Hematopoietic multipotent progenitor cell (in vitro differentiated cells): ENCODE data around the gene DPF3. TPM values are rescaled to one million over a fixed set of nuclear protein-coding genes. Genes with fewer than 3 reads are reported as not detected.
A peak's percentile ranks its signal among the peaks of the same experiment; 100 is the strongest.
"Not testable (repeated sequence)": the region's sequence is repeated elsewhere in the genome, so short reads cannot be mapped to it uniquely, and the experiment has no call there.

Experiments used
- DNase-seq, 3 donors: peaks; one replicate each; pipeline ENCODE4 v3.0.0-alpha.2; 2011 to 2015; ENCODE audit warnings: low read depth in 2 of 3, low spot score in 2 of 3
- total RNA-seq: library from RNA; depleted of rRNA; stranded (reverse); fragments of >200 nt; gene quantifications from one replicate; pipeline ENCODE4 v1.2.3, GENCODE V29; 2012

Gene DPF3
- total RNA-seq, 1 donor, result under 0.01 TPM

DNA sequence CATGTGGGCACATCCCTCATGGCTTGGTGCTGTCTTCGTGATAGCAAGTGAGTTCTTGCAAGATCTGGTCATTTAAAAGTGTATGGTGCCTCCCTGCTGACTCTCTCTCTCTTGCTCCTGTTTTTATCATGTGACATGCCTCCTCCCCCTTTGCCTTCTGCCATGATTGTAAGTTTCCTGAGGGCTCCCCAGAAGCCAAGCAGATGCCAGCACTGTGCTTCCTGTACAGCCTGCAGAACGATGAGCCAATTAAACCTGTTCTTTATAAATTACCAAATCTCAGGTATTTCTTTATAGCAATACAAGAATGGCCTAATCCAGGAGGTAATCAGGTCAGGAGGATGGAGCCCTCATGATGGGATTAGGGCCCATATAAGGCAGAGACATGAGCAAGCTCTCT is 116.3 kb downstream of the DPF3 start:
- DNase-seq, result no peak

DNA sequence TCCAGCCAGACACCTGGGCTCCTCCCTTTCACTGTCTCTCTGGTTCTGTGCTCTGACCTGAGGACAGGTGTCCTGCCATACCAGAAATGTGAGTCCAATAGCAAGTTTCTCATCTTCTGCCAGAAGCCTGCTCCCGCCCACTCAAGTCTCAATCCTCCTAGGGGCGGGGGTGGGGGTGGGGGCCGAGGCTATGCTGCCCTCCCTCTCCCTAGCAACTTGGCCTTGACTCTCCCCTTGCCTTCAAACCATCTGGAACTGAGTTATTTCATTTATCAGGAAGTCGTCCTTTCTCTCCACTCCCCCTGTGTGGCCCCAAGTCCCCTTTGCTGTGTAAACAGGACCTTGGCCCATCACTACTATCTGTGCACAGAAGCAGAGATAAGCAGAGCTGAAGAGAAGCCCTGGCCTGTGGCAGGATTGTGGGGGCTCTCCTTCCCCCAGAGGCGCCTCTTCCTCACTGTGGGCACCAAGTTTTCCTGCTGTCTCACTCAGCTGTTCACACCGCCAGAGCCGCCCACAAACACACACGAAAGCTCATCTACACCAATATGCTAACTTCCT is 117.1 kb downstream of the DPF3 start:
- DNase-seq, result peak in 2 of 3 donors; percentile 10 to 40

DNA sequence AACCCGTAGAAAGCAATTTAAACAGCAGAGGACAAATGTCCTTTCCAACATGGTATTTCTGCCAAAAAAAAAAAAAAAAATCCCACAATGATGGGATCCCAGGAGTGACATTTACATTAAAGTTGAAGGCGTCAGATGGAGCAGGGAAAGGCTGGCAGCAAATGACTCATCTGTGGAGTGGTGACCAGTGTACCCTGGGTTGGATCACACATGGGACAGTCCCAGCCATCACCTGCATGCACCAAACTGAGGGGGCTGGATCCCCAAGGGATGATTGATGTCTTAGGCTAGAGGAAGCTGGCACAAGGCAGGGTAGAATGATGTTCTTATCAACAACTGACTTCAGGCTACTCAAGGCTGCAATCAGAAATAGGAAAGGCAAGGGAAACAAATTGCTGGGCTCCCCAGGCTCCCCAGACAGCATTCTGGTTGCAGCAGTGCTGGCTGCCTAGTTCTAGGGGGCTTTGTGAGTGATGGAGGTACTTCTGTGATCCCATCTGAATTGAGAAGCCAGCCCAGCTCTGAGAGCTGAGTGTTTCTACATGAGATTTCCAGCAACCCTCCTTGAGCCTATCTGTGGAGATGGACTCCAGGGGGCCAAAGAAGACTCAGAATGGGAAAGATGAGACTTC is 117.9 kb downstream of the DPF3 start:
- no peak for DNase-seq

DNA sequence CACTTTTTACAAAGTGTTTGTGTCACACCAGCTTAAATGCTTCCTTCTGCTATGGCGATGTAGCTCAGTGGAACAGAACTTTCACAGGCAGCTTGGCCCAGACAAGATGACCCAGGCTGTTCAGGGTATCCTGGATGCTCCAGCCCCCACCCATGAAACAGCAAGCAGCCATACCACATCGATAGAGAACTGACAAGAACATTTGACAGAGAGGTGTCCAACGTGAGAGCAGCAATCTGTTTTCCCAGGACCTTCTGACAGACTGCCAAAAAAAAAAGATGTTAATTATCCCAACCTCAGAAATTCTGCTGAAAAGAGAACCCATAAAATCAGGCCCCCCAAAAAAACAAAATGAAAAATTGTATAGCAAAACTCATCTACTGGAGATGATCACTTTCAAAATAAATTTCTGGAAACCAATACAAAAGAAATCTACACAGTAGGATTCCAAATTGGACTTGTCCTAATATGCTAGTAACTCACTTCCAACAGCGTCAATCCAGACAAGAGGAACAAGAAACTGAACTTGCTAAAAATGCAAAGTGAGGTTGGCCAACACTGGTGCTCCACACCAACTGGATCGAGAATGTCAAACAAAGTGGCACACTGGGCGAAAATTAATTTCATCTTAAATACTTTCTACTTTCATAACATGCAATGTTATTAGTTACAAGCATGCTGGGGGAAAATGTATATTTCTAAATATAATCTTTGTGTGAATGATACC is 118.8 kb downstream of the DPF3 start:
- DNase-seq, result no peak

DNA sequence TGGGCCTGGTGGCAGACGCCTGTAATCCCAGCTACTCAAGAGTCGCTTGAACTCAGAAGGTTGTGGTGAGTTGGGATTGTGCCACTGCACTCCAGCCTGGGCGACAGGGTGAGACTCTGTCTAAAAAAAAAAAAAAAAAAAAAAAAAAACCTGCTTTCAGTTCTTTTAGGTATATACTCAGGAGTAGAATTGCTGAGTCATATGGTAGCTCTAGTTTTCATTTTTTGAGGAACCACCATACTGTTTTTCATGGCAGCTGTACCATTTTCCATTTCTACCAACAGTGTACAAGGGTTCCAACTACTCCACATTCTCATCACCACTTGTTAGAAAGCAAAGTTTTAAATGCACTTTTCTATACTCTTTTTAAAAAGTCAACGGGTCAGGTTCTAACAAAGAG is 119.8 kb downstream of the DPF3 start:
- DNase-seq, result no peak

DNA sequence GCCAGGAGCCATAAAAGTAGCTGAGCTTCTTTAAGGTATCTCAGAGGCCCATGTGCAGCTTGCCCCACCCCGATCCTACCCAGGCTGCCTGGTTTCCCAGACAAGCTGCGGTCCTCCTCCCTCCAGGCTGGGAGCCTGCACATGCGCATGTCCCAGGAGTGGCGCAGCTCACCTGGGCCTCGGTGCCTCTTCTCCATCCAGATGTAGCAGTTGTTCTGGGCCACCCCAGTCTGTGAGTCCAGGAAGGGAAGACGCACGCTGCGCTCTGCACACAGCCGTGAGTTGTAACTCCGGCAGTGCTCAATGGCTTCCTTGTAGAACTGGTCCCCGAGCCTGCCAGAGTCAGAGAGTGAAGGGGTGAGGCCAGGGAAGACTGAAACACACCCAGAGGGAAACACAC is 122.3 kb downstream of the DPF3 start:
- DNase-seq, result no peak

DNA sequence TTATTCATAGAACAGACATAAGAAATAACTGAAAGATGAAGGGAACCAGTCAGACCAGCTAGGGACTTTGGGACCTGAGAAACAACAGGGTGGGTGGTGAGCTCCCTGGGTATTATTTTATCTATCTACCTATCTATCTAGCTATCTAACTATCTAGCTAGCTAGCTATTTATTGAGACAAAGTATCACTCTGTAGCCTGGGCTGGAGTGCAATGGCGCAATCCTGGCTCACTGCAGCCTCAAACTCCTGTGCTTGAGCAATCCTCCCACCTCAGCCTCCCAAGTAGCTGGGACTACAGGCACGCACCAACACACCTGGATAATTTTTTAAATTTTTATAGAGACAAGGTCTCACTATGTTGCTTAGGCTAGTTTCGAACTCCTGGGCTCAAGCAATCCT is 127.6 kb downstream of the DPF3 start:
- no peak for DNase-seq

DNA sequence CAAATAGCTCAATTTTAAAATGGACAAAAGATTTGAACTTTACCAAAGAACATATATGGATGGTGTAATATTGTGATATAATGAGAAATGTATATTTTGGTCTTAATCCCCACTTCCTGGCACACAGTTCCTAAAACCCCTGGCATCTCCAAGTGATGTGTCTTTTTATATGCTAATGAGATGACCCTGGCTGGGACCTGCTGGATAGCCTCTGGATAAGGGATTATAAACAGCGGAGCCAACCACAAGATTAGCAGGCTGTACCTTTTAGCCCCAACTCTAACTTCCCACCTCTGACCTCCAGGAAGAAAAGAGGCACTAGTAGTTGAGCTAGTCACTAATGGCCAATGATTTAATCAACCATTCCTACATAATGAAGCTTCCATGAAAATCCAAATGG is 130.0 kb downstream of the DPF3 start:
- no peak for DNase-seq

DNA sequence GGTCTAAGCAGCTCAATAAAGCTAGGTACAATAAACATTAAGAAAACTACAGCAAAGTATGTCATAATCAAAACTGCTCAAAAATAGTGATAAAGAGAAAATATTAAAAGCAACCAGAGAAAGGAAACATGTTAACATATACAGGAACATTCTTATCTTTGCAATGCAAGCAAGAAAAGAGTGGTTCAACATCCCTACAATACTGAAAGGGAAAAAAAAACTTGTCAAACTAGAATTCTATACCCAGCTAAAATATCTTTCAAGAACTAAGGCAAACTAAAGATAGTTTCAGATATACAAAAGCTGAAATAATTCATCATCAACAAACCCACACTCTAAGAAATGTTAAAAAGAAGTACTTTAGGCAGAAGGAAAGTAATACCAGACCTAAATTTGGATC is 134.2 kb downstream of the DPF3 start:
- no peak for DNase-seq

DNA sequence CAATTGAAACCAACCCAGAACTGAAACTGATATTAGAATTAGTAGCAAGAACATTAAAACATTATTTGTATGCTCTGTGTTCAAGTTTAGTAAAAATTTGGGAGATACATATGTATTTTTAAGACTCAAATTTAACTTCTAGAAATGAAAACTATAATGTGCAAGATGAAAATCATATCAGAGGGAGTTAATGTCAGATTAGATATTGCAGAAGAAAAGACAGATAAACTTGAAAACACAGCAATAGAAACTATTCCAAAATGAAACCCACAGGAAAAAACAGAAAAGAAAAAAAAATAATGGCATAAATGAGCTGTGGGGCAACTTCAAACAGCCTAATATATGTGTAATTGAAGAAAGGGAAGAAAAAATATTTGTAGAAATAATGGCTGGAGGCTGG is 134.9 kb downstream of the DPF3 start:
- DNase-seq, result no peak

DNA sequence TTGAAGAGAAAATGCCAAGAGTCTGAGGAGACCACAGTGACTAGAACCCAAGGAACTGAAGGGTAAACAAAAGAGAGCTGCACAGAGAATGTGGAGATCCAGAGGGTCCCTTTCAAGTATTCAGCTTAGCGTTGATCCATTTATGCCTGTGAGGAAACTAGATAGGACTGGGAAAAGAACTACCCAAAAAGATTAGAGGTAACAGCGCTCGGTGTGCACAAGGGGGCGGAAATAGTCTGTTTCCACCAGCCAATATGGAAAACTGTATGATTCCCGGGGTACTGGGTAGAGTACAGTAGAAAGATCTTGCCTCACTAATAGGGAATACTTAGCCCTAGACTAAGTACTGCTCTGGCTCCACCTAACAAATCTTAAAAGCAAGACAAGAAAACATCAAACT is 135.5 kb downstream of the DPF3 start:
- no peak for DNase-seq

DNA sequence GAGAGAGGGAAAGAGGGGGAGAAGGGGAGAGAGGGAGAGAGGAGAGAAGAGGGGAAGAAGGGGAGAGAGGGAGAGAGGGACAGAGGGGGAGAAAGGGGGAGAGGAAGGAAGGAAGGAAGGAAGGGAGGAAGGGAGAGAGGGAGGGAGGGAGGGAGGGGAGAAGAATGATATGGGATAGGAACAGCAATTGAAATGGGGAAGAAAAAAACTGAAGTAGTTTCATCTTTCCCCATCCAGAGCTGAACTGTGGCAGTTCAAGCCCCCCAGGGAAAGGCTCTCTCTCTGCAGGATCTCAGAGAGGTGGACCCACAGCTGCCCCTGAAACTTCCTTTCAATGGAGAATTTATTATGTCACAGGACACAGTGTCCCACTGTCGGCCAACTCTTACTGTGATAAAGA is 136.9 kb downstream of the DPF3 start:
- DNase-seq, result no peak

DNA sequence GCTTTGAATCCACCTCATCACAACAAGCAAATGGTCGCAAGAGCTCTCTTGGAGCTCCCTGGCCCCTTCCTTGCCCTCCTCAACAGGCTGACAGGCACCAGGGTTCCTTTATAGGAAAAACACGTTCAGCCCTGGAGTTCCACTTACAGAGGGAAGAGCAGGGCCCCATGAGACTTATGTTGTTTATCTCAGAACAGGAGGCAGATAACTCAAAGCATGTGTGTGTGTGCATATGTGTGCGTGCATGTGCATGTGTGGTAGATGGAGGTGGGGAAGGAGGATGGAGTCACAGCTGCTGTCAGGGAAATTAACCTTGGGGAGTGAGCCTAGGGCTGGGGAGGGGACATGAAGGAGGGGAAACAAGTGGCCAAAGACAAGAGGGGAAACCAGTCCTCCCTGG is 138.1 kb downstream of the DPF3 start:
- DNase-seq, result no peak

DNA sequence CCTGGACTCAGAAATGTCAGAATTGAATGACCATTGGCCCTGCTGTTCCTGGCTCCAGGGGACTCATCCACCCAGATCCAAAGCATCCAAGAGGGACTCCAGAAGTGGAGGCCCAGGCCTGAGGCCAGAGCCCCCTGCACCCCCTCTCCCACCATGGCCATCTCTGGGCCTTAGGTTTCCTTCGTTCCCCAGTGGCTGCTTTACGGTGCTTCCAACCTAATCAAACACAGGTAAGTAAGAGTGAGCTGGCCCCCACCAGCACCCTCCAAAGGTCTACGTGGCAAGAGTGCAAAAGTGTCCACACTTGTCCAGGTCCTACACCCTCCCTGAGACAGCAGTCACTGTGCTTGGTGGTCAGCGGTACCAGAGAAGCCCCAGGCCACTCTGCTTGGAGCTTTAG is 139.0 kb downstream of the DPF3 start:
- no peak for DNase-seq

DNA sequence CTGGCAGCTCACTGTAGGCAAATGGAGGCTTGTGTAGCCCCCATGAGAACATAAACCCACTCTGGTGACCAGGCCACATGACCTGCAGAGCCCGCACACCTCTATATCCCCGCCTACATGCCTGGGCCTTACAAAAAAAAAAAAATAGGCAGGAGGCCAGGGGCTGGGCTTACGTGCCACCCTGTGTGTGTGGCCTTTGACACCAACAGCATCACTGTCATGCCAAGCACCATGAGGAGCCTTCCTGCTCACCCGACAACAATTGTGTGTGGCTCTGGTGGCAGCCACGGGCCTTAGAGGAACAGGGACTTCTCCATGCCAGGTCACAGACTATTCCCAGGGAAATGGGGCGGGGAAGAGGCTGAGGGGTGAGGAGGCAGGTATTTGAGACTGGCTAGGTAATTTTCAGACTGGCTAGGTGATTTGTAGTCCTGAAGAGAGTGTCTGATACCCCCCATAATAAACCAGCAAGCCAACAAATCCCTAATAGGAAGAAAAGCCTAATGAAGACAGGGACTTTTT is 140.0 kb downstream of the DPF3 start:
- DNase-seq, result no peak

DNA sequence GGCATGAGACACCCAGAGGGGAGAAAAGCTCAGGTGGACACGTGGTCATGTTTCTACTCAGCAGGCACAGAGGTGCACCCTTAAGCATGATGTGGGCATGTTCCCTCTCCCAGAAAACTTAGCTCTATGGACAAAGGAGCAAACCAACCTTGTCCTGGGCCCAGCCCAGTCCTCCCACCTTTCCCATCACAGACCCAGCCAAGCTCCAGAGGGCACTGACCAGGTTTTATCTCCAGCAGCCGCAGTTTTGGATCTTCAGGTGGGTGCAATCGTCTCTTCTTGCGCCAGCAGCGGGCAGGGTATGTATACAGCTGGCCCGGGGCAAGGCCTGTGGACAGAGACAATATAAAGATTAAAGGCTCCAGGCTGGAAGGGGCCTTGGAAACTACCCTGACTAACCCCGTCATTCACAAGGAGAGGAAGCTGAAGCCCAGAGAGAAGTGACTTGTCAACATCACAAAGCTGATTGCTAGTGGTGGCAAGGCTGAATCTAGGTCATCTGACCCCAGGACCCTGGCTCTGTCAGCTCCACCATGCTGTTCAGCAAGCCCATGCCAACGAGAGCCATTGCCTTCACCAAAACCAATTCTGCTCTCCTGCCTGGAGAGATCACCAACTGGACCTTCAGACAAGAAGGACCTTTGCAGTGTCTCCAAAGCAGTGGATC is 140.7 kb downstream of the DPF3 start:
- DNase-seq, result no peak

DNA sequence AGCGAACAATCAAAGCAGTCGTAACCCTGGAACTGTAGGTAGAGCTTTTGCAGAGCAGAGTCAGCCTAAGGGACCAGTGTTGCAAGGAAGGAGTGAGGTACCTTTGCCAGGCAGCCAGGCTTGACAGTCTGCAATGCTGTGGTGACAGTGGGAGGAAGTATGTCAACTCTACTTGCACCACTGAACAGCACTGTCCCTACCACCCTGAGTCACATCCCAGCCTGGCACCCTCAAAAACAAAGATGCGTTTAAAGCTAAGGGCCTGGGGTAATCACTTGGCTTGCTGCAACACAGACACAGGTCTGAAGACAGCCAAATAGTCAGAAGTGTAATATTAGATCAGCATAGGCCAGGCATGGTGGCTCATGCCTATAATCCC is 141.9 kb downstream of the DPF3 start:
- no peak for DNase-seq

DNA sequence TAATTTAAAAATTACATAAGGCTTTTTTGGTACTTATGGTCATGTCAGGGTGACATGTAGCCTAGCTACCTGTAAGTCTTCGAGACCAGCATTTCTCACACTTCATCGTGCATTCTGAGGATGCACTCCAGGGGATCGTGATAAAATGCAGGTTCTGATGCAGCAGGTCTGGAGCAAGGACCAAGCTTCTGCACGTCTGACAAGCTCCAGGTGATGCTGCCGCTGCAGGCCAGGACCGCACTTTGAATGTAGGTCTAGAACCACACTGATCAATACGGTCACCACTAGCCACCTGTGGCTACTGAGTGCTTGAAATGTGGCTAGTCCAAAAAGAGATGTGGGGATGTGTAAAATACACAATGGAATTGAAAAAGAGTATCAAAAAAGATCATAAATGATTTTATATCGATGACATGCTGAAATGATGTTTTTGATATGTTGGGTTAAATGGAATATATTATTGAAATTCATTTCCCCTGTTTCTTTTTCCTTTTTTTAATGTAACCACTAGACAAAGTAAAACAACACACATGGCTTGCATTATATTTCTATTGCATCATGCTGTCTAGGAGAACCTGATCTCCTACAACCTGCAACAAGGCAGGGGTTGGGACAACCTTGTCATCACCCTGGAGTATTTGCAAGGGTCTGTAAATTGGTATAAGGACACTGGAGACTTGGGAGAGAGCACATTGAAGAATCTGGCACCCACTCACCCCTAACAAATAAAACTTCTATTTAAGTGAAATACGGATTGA is 142.4 kb downstream of the DPF3 start:
- no peak for DNase-seq

DNA sequence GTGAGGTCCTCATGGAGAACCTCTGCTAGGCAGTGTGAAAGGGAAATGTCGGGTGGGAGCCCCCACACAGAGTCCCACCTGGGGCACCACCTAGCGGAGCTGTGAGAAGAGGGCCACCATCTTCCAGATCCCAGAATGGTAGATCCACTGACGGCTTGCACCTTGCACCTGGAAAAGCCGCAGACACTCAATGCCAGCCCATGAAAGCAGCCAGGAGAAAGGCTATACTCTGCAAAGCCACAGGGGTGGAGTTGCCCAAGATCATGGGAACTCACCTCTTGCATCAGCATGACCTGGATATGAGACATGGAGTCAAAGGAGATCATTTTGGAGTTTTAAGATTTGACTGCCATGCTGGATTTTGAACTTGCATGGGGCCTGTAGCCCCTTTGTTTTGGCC is 145.0 kb downstream of the DPF3 start:
- DNase-seq, result not testable (repeated sequence)

DNA sequence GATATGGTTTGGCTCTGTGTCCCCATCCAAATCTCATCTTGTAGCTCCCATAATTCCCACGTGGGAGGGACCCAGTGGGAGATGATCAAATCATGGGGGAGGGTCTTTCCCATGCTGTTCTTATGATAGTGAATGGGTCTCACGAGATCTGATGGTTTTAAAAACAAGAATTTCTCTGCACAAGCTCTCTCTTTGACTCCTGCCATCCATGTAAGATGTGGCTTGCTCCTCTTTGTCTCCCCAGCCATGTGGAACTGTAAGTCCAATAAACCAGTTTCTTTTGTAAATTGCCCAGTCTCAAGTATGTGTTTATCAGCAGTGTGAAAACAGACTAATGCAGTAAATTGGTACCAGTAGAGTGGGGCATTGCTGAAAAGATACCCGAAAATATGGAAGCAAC is 146.2 kb downstream of the DPF3 start:
- no peak for DNase-seq
